ENCODE data around the gene DOCK7.

Gene DOCK7

GRCh38 chr1:62439652-62440371 is 248.4 kb downstream of the DOCK7 start:
- no peak for DNase-seq

- no peak for DNase-seq
Measured at GRCh38 chr1:62438163-62438562, 250.0 kb downstream of the DOCK7 start.

- no peak for DNase-seq
Measured at GRCh38 chr1:62437273-62437940, 250.8 kb downstream of the DOCK7 start.

GRCh38 chr1:62436466-62437272 is 251.5 kb downstream of the DOCK7 start, which contains the start of gene USP1:
Gene USP1, plus strand, starts transcription at chr1:62437049. Its CDS starts 2,819 bp downstream, at chr1:62439868.
- peak; percentile 95 to 98 for DNase-seq

DNA sequence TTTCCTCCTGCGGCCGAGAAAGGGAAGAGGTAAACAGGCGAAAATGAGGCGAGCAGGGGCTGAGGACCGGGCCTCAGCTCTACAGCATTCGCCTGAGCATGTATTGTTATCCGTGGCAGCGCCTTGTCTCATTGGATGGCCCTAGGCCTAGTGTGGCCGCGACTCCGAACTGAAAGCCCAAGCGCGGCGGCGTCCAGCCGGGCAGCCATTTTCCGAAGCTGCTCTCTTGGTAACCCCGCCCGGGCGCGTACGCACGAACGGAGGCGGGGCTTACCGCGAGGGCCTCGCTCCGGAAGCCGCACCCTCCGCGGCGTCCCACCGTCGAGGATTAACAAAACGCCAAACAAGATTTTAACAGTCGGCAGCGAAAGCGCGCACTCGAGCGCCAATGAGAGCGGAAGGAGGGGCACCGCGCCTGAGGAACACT is 252.1 kb downstream of the DOCK7 start:
- no peak for DNase-seq

- DNase-seq, result no peak
Measured at GRCh38 chr1:62435231-62436038, 252.8 kb downstream of the DOCK7 start.

- no peak for DNase-seq
Measured at GRCh38 chr1:62434618-62435001, 253.6 kb downstream of the DOCK7 start.

DNA sequence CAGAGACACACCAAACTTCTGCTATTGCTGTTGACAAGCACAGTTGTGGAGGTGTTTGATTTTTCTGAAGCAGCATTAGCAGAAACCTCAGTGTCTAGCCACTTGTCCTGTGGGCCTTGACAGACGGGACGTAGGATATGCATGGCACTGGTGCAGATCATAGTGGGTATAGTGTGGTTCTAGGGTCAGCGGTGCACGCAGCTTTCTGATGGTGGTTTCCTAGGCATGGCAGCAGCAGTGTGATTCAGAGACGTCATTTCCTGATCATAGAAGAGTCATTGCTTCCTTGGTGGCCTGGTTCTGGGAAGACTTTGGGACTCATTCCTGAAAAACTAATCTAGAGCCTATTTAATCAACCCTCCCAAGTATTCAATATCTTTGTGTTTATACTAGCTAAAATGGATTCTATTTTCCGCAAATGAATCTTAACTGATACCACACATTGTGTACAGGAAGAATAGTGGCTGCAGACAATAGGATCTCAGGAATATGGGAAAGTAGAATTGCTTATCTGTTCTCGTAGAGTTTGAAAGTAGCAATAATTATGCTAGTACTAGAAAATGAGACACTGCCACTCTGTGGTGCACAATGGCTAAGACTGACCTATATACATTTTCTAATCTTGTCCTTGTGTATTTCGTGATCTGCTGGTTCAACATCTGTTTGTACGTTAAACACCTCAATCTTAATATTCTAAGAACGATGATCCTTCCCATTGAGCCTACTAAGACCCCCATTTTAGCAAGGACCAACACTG is 254.1 kb downstream of the DOCK7 start:
- DNase-seq, result no peak

DNA sequence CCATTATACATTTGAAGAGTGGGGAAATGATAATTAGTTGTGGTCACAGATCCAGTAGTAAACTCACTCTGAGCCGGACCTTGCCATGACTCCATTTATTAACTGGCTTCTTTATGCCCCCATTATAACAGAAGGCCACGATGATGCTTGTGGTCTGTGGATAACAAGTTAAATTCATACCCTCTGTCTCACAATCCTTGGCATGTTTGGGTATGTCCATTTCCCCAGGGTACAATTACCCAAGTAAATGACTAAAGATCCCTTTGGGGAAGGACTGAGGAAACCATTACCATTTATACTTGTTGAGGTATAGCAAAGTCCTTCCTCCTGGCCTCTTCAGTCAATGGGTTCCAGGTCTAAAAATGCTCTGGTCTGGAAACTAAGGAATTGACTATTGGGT is 258.6 kb downstream of the DOCK7 start:
- DNase-seq, result no peak

DNA sequence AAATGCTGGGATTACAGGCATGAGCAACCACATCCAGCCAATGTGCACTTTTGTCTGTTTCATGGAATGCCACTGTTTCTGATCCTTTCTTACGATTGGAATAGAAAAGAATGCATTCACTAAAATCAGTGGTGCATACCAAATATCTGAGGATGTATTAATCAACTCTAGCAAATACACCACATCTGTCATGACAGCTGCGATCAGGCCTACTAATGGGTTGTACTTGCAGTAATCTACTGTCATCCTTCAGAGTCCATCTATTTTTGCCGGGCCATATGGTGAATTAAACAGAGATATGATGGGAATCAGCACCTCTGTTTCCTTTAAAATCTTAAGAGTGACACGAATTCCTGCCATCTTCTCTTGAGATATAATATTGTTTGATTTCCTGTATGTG is 259.8 kb downstream of the DOCK7 start:
- no peak for DNase-seq

DNA sequence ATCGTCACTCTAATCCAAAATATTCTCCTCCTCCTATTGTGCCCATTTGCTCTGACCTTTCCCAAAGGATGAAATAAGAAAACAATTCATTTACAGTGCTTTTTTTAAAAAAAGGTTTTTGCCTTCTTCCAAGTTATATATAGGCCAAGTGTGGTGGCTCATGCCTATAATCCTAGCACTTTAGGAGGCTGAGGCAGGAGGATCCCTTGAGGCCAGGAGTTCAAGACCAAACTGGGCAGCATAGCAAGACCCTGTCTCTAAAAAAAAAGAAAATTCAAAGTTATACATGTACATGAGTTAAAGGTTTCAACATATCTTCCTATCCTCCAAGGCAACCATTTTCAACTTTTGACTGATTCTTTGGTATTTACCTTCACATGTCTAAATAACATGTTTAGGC is 261.4 kb downstream of the DOCK7 start:
- no peak for DNase-seq

DNA sequence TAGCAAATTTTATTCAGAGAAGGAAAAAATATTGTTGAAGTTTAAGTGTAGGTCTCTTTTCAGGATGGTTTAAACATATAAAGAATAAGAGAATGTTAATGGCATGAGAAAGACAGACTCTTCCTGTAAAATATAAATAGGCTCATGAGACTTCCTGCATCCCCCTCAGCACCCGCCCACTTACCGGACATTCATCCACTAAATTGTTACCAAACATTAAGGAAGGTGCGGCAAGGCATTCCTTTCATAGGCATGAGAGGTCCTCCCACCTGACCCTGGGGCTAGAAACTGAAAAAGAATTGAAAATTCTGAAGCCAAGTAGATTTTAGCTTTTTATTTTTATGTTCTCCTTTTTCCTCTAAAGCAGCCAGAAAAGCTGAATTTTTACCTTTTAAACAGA is 261.9 kb downstream of the DOCK7 start:
- no peak for DNase-seq

GRCh38 chr1:62425041-62425440 is 263.1 kb downstream of the DOCK7 start:
- no peak for DNase-seq

GRCh38 chr1:62424411-62424810 is 263.8 kb downstream of the DOCK7 start:
- DNase-seq, result no peak

- no peak for DNase-seq
Measured at GRCh38 chr1:62423580-62424242, 264.5 kb downstream of the DOCK7 start.

DNA sequence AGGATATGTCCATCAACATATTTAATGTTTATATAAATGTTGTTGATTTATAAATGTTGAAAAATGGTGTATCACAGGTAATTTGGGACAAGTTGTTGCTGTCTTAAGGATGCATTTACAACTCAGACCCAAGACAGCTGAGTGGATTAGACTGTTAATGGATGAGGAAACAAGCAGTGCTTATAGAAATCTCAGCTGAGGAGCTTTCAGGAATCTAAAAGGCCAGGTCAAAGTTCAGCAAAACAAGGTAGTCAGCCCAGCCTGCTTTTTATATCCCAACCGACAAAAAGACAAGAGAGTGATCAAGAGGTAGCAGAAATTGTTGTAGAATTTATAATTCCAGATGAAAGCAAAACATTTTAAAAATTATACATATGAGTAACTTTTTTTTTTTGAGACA is 268.0 kb downstream of the DOCK7 start:
- DNase-seq, result no peak

GRCh38 chr1:62417351-62417999 is 270.7 kb downstream of the DOCK7 start:
- no peak for DNase-seq

DNA sequence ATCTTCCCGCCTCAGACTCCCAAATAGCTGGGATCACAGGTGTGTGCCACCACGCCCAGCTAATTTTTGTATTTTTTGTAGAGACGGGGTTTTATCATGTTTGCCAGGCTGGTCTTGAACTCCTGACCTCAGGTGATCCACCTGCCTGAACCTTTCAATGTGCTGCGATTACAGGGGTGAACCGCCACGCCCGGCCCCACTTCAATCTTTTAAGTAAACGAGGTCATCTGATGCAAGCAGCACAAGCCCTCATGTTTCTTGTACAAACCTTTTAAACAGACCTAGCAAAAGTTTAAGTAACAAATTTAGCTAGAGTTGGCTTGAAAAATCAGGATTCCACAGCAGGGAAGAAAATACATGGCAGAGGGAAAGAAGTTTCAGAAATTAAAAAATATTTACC is 272.5 kb downstream of the DOCK7 start:
- DNase-seq, result no peak

DNA sequence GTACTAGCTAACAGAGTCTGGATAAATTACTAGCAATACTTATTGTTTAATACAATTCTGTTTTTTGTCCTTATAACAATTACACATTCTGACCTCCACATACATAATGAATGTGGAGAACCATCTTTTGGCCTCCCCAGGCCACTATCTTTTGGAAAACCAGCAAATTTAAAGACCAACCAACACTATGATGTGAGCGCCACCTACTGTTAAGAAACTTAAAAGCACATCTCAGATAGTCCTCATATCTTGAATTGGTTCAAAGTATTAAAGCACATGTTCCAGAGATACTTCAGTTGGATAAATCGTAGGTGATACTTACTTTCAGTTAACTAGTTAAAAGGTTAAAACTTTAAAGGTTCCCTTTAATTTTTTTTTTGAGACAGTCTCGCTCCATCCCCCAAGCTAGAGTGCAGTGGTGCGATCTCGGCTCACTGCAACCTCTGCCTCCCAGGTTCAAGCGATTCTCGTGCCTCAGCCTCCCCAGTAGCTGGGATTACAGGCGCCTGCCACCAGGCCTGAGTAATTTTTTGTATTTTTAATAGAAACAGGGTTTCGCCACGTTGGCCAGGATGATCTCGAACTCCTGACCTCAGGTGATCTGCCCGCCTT is 280.7 kb downstream of the DOCK7 start:
- peak in 1 of 2 experiments; percentile 8 for DNase-seq

DNA sequence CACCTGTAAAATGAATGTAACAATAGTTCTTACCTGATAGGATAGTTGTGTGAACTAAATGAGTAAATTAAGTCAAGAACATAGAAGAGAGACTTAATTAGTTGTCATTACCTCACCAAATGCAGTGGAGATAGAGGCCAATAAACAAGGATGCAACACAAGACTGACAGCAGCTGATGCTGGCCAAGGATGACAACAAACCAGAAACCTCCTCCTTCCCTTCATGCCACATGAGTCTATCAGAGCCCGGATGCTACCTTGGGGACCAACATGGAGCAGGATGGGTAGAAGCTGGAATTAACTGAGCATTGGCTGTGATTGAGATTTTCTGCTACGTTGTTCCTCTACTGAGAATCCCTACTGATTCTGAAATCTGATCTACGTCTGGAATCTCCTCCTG is 281.6 kb downstream of the DOCK7 start:
- DNase-seq, result no peak

All from cerebellar nuclear complex (tissue), 1 donor.